ENCODE data around the gene RPEL1. TPM values are rescaled to one million over a fixed set of nuclear protein-coding genes. Genes with fewer than 3 reads are reported as not detected.

Gene RPEL1
- total RNA-seq, 6 experiments from 2014 or later = 0.14 TPM; not detected in 5

DNA sequence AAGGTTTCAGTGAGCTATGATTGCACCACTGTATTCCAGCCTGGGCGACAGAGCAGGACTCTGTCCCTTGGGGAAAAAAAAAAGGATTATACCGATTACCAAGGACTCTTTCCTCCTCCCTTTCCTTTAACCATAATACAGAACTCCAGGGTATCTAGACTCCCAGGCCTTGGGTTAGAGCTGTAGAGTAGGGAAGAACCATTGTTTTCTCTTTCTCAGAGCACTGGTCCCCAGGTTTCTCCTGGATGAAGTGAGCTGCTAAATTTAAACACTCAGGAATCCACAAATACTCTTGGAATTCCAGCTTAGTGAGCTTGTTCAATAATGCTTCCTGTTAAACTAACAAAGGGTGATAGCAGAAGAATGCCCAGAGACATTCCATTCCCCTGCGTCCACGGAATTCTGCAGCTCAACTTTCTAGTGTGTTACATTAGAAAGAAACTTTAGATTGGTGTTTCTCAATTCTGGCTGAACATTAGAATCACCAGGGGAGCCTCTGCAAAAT, 14.6 kb upstream of the RPEL1 start:
- DNase-seq = peak; percentile 94
- H3K27ac Mint-ChIP-seq = peak overlapping the region; percentile 92
- TF ChIP-seq, protein P1, sequence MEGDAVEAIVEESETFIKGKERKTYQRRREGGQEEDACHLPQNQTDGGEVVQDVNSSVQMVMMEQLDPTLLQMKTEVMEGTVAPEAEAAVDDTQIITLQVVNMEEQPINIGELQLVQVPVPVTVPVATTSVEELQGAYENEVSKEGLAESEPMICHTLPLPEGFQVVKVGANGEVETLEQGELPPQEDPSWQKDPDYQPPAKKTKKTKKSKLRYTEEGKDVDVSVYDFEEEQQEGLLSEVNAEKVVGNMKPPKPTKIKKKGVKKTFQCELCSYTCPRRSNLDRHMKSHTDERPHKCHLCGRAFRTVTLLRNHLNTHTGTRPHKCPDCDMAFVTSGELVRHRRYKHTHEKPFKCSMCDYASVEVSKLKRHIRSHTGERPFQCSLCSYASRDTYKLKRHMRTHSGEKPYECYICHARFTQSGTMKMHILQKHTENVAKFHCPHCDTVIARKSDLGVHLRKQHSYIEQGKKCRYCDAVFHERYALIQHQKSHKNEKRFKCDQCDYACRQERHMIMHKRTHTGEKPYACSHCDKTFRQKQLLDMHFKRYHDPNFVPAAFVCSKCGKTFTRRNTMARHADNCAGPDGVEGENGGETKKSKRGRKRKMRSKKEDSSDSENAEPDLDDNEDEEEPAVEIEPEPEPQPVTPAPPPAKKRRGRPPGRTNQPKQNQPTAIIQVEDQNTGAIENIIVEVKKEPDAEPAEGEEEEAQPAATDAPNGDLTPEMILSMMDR (IDR thresholded peaks at IDR 0.05) = no peak
- H3K9me3 Mint-ChIP-seq = no peaks in the 10 kb centered on the region
- H3K36me3 Mint-ChIP-seq (ENCODE audit: low read depth) = no peaks in the 10 kb centered on the region
- H3K27me3 Mint-ChIP-seq (ENCODE audit: insufficient read depth) = no peaks in the 10 kb centered on the region
- peak overlapping the region; percentile 49 for H3K4me3 Mint-ChIP-seq
- H3K4me1 Mint-ChIP-seq (ENCODE audit: low read depth) = peaks cover 66% of the 10 kb centered on the region

- peak; percentile 13 for DNase-seq
- H3K4me3 Mint-ChIP-seq = peak overlapping the region; percentile 49
- no peaks in the 10 kb centered on the region for H3K27me3 Mint-ChIP-seq (ENCODE audit: insufficient read depth)
- H3K36me3 Mint-ChIP-seq (ENCODE audit: low read depth) = no peaks in the 10 kb centered on the region
- TF ChIP-seq, protein P1 (IDR thresholded peaks at IDR 0.05) = no peak
- peaks cover 63% of the 10 kb centered on the region for H3K4me1 Mint-ChIP-seq (ENCODE audit: low read depth)
- peak overlapping the region; percentile 92 for H3K27ac Mint-ChIP-seq
- H3K9me3 Mint-ChIP-seq = no peaks in the 10 kb centered on the region
These were observed 13.5 kb upstream of the RPEL1 start for GRCh38 chr10:103232131-103232673.

GRCh38 chr10:103232772-103233488, 12.8 kb upstream of the RPEL1 start:
- TF ChIP-seq, protein P1 (IDR thresholded peaks at IDR 0.05) = no peak
- H3K36me3 Mint-ChIP-seq (ENCODE audit: low read depth) = no peaks in the 10 kb centered on the region
- H3K4me1 Mint-ChIP-seq (ENCODE audit: low read depth) = peaks cover 56% of the 10 kb centered on the region
- peak; percentile 36 for DNase-seq
- H3K27ac Mint-ChIP-seq = peak overlapping the region; percentile 72
- no peaks in the 10 kb centered on the region for H3K9me3 Mint-ChIP-seq
- H3K4me3 Mint-ChIP-seq = peak overlapping the region; percentile 40
- no peaks in the 10 kb centered on the region for H3K27me3 Mint-ChIP-seq (ENCODE audit: insufficient read depth)

GRCh38 chr10:103235775-103236174, 9.9 kb upstream of the RPEL1 start:
- Mint-ChIP-seq H3K9me3 (no peaks in the 10 kb centered on the region), H3K4me3 (no peak overlapping the region), H3K4me1 (ENCODE audit: low read depth) (peaks cover 47% of the 10 kb centered on the region), H3K27me3 (ENCODE audit: insufficient read depth) (no peaks in the 10 kb centered on the region), H3K27ac (no peak overlapping the region), H3K36me3 (ENCODE audit: low read depth) (no peaks in the 10 kb centered on the region)
- TF ChIP-seq, protein P1 (IDR thresholded peaks at IDR 0.05) = no peak
- no peak for DNase-seq

- peak; percentile 56 for DNase-seq
- H3K9me3 Mint-ChIP-seq = no peaks in the 10 kb centered on the region
- H3K4me3 Mint-ChIP-seq = peak overlapping the region; percentile 8
- peaks cover 33% of the 10 kb centered on the region for H3K4me1 Mint-ChIP-seq (ENCODE audit: low read depth)
- TF ChIP-seq, protein P1 (IDR thresholded peaks at IDR 0.05) = peak; percentile 74
- H3K36me3 Mint-ChIP-seq (ENCODE audit: low read depth) = no peaks in the 10 kb centered on the region
- peak overlapping the region; percentile 73 for H3K27ac Mint-ChIP-seq
- no peaks in the 10 kb centered on the region for H3K27me3 Mint-ChIP-seq (ENCODE audit: insufficient read depth)
These were observed 7.0 kb upstream of the RPEL1 start for GRCh38 chr10:103238506-103239252.

Measured in HFFc6 (cell line).